Liver (tissue), 9 donors: ENCODE data around the gene TRAK1. TPM values are rescaled to one million over a fixed set of nuclear protein-coding genes. Genes with fewer than 3 reads are reported as not detected.

Experiments
- DNase-seq: peaks from one replicate; pipeline ENCODE4 v3.0.0-alpha.2; 2017; ENCODE audit warnings: low spot score
- H3K27ac ChIP-seq, 2 donors: one replicate each; pipeline ENCODE4 v1.7.0; 2013; ENCODE audit warnings: inconsistent platforms in 2 of 2, low read length in 2 of 2, control low read depth in 1 of 2, low read depth in 1 of 2, mild to moderate bottlenecking in 1 of 2
- H3K27me3 ChIP-seq, 4 donors: one replicate each; pipeline versions ENCODE4 v1.6.1 to v1.7.0; 2013; ENCODE audit warnings: low read length in 3 of 4, inconsistent platforms in 1 of 4, mild to moderate bottlenecking in 1 of 4, moderate library complexity in 1 of 4; ENCODE audit not compliant: control insufficient read depth in 4 of 4, insufficient read depth in 4 of 4
- H3K36me3 ChIP-seq, 4 donors: one replicate each; pipeline versions ENCODE4 v1.6.1 to v1.7.0; 2013; ENCODE audit warnings: low read length in 3 of 4, mild to moderate bottlenecking in 3 of 4, low read depth in 1 of 4, moderate library complexity in 1 of 4; ENCODE audit not compliant: control insufficient read depth in 4 of 4, insufficient read depth in 3 of 4
- H3K4me1 ChIP-seq, 4 donors: one replicate each; pipeline versions ENCODE4 v1.6.1 to v1.7.0; 2013; ENCODE audit warnings: low read length in 3 of 4, mild to moderate bottlenecking in 3 of 4, moderate library complexity in 1 of 4; ENCODE audit not compliant: control insufficient read depth in 4 of 4, insufficient read depth in 4 of 4
- H3K4me3 ChIP-seq, 3 donors: one replicate each; pipeline versions ENCODE4 v1.6.1 to v1.7.0; 2013; ENCODE audit warnings: low read length in 3 of 3, control low read depth in 1 of 3, low read depth in 1 of 3, mild to moderate bottlenecking in 1 of 3
- H3K9ac ChIP-seq, 2 donors: one replicate each; pipeline ENCODE4 v1.7.0; 2013; ENCODE audit warnings: low read length in 2 of 2, mild to moderate bottlenecking in 2 of 2, moderate library complexity in 2 of 2, control low read depth in 1 of 2, low read depth in 1 of 2
- H3K9me3 ChIP-seq, 4 donors: one replicate each; pipeline versions ENCODE4 v1.6.1 to v1.7.0; 2013; ENCODE audit warnings: low read length in 3 of 4; ENCODE audit not compliant: control insufficient read depth in 4 of 4
- ATF3 ChIP-seq: IDR thresholded peaks from 2 replicates; pipeline ENCODE4 v1.6.1; 2016; ENCODE audit warnings: antibody characterized with exemption
- CTCF ChIP-seq: fragments of 150-350 bp; IDR thresholded peaks from 2 replicates; pipeline ENCODE4 v1.5.1; 2017; ENCODE audit warnings: improper control_type of control experiment, low read depth, low read length; ENCODE audit not compliant: missing input control
- EGR1 ChIP-seq, 2 donors: IDR thresholded peaks; 2 replicates each; pipeline ENCODE4 v1.6.1; 2016 to 2018; ENCODE audit warnings: antibody characterized with exemption in 2 of 2, low read depth in 2 of 2
- FOXA1 ChIP-seq: IDR thresholded peaks from 2 replicates; pipeline ENCODE4 v1.6.1; 2016; ENCODE audit warnings: antibody characterized with exemption
- FOXA2 ChIP-seq: IDR thresholded peaks from 2 replicates; pipeline ENCODE4 v1.6.1; 2016; ENCODE audit warnings: antibody characterized with exemption
- GABPA ChIP-seq, 2 donors: IDR thresholded peaks in 1 of 2; conservative IDR thresholded peaks in 1 of 2; 2 replicates each; pipeline ENCODE4 v1.6.1; 2016; ENCODE audit warnings: antibody characterized with exemption in 2 of 2, mild to moderate bottlenecking in 1 of 2, moderate library complexity in 1 of 2
- HNF4A ChIP-seq, 2 donors: conservative IDR thresholded peaks; 2 replicates each; pipeline ENCODE4 v1.6.1; 2016; ENCODE audit warnings: antibody characterized with exemption in 2 of 2, mild to moderate bottlenecking in 2 of 2
- HNF4G ChIP-seq: IDR thresholded peaks from 2 replicates; pipeline ENCODE4 v1.6.1; 2016; ENCODE audit warnings: antibody characterized with exemption
- MAX ChIP-seq: IDR thresholded peaks from 2 replicates; pipeline ENCODE4 v1.6.1; 2016; ENCODE audit warnings: antibody characterized with exemption
- NR2F2 ChIP-seq: IDR thresholded peaks from 2 replicates; pipeline ENCODE4 v1.6.1; 2016; ENCODE audit warnings: antibody characterized with exemption
- RAD21 ChIP-seq, 2 donors: IDR thresholded peaks; 2 replicates each; pipeline ENCODE4 v1.6.1; 2016; ENCODE audit warnings: antibody characterized with exemption in 2 of 2, mild to moderate bottlenecking in 2 of 2
- REST ChIP-seq: IDR thresholded peaks from 2 replicates; pipeline ENCODE4 v1.6.1; 2016; ENCODE audit warnings: antibody characterized with exemption, mild to moderate bottlenecking
- RXRA ChIP-seq, 2 donors: IDR thresholded peaks; 2 replicates each; pipeline ENCODE4 v1.6.1; 2017 to 2018; ENCODE audit warnings: antibody characterized with exemption in 2 of 2, mild to moderate bottlenecking in 1 of 2
- SP1 ChIP-seq: IDR thresholded peaks from 2 replicates; pipeline ENCODE4 v1.6.1; 2018; ENCODE audit warnings: antibody characterized with exemption, mild to moderate bottlenecking
- TAF1 ChIP-seq: conservative IDR thresholded peaks from 2 replicates; pipeline ENCODE4 v1.6.1; 2016; ENCODE audit warnings: antibody characterized with exemption, mild to moderate bottlenecking
- YY1 ChIP-seq: IDR thresholded peaks from 2 replicates; pipeline ENCODE4 v1.6.1; 2016; ENCODE audit warnings: antibody characterized with exemption, mild to moderate bottlenecking
- ZBTB33 ChIP-seq: IDR thresholded peaks from 2 replicates; pipeline ENCODE4 v1.6.1; 2016; ENCODE audit warnings: antibody characterized with exemption
- WGBS: extraction: QIAGEN DNeasy Blood & Tissue Kit; methylation state at CpG from one replicate; pipeline ENCODE4 v1.1.7; 2013; 5-methylcytosine and 5-hydroxymethylcytosine counted together
- polyA plus RNA-seq, 2 donors: library from polyadenylated mRNA; stranded (reverse) in 1 of 2; unstranded in 1 of 2; fragments of 200-250 nt in 1 of 2; fragments of >200 nt in 1 of 2; fragmentation: Nextera tagmentation in 1 of 2; extraction: Ambion mirVana in 1 of 2; gene quantifications; one replicate each; pipeline versions ENCODE4 v1.2.1 to v1.2.3, GENCODE V29; 2013 to 2015
- total RNA-seq, 2 donors: library from RNA; depleted of rRNA; stranded (reverse); fragments of >200 nt; gene quantifications; one replicate each; pipeline ENCODE4 v1.2.3, GENCODE V29; 2014
- donor health status: healthy.
- donor health status: healthy.
- donor health status: healthy.
- donor health status: healthy.
- donor health status: healthy.

Gene TRAK1
- total and polyA plus RNA-seq, 4 donors = 3.4 to 21.7 (median 8.6) TPM

GRCh38 chr3:42117175-42118008 lies 26.2 kb downstream of the TRAK1 start:
- 50% methylated on average over 14 of the region's 14 CpGs for WGBS
- peaks cover 0 to 24% (median 11%) of the 10 kb centered on the region in 4 donors for H3K4me1 ChIP-seq
- no peaks in the 10 kb centered on the region for H3K36me3 ChIP-seq
- no peak for DNase-seq
- H3K9me3 ChIP-seq = no peaks in the 10 kb centered on the region
- H3K9ac ChIP-seq = no peak overlapping the region
- TF ChIP-seq GABPA (IDR thresholded peaks at IDR 0.05 in 1 of 2, conservative IDR thresholded peaks at IDR 0.05 in 1 of 2) (no peak), RXRA (IDR thresholded peaks at IDR 0.05) (no peak), SP1 (no peak), RAD21 (IDR thresholded peaks at IDR 0.05) (peak; percentile 74 to 81), CTCF (peak; percentile 50), ATF3 (no peak), YY1 (no peak), EGR1 (IDR thresholded peaks at IDR 0.05; ENCODE audit: low read depth in 2 of 2) (no peak), FOXA2 (no peak), MAX (no peak)
- no peaks in the 10 kb centered on the region for H3K27me3 ChIP-seq
- peak overlapping the region in 1 of 2 donors; percentile 1 for H3K27ac ChIP-seq
- H3K4me3 ChIP-seq = no peak overlapping the region

GRCh38 chr3:42118762-42119361 lies 27.7 kb downstream of the TRAK1 start:
- no peak for DNase-seq
- H3K9ac ChIP-seq = no peak overlapping the region
- peaks cover 0 to 24% (median 11%) of the 10 kb centered on the region in 4 donors for H3K4me1 ChIP-seq
- no peaks in the 10 kb centered on the region for H3K27me3 ChIP-seq
- H3K27ac ChIP-seq = no peak overlapping the region
- no peak for TF ChIP-seq HNF4A (conservative IDR thresholded peaks at IDR 0.05)
- no peak for TF ChIP-seq FOXA2
- peak; percentile 28 for TF ChIP-seq CTCF
- TF ChIP-seq HNF4G = no peak
- no peak for TF ChIP-seq MAX
- no peak for TF ChIP-seq TAF1
- TF ChIP-seq RAD21 (IDR thresholded peaks at IDR 0.05) = peak; percentile 68 to 77
- TF ChIP-seq FOXA1 = no peak
- no peak for TF ChIP-seq ZBTB33
- no peak for TF ChIP-seq EGR1 (IDR thresholded peaks at IDR 0.05; ENCODE audit: low read depth in 2 of 2)
- TF ChIP-seq SP1 = no peak
- no peak for TF ChIP-seq NR2F2
- TF ChIP-seq REST = no peak
- no peak for TF ChIP-seq RXRA (IDR thresholded peaks at IDR 0.05)
- 80% methylated on average over 2 of the region's 2 CpGs for WGBS
- no peak overlapping the region for H3K4me3 ChIP-seq
- no peaks in the 10 kb centered on the region for H3K9me3 ChIP-seq
- H3K36me3 ChIP-seq = no peaks in the 10 kb centered on the region
